Measurements from ENCODE around the gene ITGB2. TPM values are rescaled to one million over a fixed set of nuclear protein-coding genes. Genes with fewer than 3 reads are reported as not detected.
A peak's percentile ranks its signal among the peaks of the same experiment; 100 is the strongest.

ITGB2 gene
- total RNA-seq, 1 experiment from 2014 or later: 38.8 TPM

DNA sequence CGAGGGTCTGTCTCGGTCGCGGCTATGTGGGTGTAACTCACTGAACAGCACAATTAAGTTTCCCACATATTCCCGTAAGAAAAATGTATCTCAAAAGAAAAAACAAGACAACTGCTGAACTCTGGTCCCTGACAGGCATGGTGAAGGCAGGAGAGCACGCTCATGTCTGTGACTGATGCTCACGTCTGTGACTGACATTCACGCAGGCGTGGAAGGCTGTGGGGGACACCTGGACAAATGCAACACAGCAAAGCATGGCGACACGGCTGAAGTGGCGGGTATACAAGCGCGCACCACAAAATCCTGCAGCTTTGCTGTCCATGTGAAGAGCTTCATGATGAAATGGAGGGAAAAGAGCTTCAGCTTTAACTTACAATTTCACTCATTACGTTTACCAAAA, 53.2 kb downstream of the ITGB2 start:
- Histone ChIP-seq H3K4me1 (peaks cover 56% of the 10 kb centered on the region), H3K9me3 (replicated peaks) (no peaks in the 10 kb centered on the region), H3K27ac (peak overlapping the region; percentile 61), H3K27me3 (no peaks in the 10 kb centered on the region), H3K4me3 (no peak overlapping the region), H3K36me3 (peaks cover 30% of the 10 kb centered on the region)
- DNase-seq: no peak

DNA sequence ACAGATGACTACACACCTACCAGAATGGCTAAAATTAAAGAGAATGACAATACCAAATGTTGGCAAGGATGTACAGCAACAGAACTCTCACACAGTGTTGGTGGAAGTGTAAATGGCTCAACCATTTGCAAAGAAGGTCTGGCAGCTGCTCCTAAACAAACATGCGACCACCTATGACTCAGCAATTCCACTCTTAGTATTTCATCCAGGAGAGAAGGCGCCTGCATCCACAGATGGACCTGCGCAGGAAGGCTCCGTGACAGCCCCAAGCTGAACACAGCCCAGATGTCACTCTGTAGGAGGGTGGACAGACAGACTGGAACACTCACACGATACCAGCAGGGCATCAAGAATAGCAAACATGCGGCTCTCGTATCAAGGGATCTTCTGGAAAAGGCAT, 53.9 kb downstream of the ITGB2 start:
- DNase-seq: peak; percentile 70 to 78
- Histone ChIP-seq H3K36me3 (peaks cover 37% of the 10 kb centered on the region), H3K4me1 (peaks cover 51% of the 10 kb centered on the region), H3K27me3 (no peaks in the 10 kb centered on the region), H3K4me3 (no peak overlapping the region), H3K9me3 (replicated peaks) (no peaks in the 10 kb centered on the region), H3K27ac (peak overlapping the region; percentile 61)

DNA sequence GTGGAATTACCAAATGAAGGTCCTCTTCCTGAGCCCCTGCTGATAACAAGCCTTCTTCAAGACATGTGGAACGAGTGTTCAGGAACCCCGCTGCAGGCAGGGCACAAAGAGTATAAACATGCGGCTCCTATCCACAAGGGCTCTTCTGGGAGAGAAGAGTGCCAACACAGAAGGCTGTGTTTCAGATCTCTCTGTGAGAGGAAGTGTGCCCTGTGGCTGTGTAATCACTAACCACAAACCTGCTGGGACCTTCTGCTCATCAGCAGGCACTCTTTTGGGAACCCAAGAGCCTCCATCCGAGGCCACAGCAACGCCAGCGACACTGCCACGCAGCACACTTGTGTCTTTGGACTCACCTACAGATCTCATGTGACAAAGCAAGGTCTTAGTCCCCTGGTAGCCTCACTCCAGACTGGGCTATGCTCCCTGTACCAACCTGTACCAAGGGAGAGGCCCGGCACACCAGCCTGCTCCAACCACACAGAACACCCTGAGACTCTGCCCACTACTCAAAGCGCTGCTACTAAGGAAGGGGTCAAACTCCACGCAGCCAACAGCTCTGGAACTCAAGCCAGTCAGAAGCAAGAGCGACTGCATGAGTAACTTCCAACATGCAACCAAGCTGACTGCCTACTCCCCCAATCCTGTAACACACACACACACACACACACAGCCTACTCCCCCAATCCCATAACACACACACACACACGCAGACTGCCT, 55.0 kb downstream of the ITGB2 start:
- peaks cover 43% of the 10 kb centered on the region for H3K36me3 ChIP-seq
- DNase-seq: no peak
- no peak overlapping the region for H3K27ac ChIP-seq
- no peak overlapping the region for H3K4me3 ChIP-seq
- peaks cover 41% of the 10 kb centered on the region for H3K4me1 ChIP-seq
- H3K9me3 ChIP-seq (replicated peaks): no peaks in the 10 kb centered on the region
- no peaks in the 10 kb centered on the region for H3K27me3 ChIP-seq

DNA sequence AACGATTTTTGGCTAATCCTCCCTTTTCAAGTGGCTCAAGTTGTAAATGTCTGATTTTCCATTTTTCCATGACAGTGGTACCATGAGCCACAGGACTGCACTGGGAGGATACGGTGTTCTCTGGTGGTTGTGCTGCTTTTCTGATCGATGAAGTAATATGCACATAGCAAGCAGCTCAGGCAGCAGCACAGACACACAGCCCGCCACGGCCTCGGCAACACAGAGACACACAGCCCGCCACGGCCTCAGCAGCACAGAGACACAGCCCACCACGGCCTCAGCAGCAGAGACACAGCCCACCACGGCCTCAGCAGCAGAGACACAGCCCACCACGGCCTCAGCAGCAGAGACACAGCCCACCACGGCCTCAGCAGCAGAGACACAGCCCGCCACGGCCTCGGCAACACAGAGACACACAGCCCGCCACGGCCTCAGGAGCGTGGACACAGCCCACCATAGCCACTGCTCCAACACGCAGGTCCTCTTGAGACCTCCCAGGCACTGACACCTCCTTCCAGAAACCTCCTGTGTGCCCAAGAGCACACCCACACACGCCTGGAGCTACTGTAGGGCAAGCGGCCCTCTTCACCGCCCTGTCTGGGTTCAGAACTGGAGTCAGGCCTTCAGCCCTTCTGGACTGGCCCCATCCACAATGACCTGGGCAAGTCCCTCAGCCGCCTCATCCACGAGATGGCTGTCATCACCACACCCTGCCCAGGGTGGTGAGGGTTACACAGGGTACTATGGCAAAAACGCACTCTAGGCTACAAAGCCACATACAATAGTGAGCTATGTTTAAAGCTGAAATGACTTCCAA, 57.6 kb downstream of the ITGB2 start:
- Histone ChIP-seq H3K27ac (no peak overlapping the region), H3K4me1 (peaks cover 16% of the 10 kb centered on the region)

DNA sequence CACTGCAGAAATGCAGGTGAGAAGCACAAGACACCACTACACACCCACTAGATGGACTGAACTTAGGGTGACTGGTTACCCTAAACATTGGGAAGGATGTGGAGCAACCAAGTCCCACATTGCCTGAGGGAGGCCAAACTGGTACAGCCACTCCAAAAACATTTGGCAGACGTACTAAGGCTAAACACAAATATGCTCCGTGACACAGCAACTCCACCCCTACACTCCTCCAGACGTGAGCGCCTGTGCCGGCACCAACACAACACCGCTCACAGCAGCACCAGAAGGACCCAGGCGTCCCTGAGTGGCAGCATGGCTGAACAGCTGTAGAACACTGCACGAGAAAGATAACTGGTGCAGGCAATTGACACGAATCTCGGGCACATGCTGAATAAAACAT, 61.9 kb downstream of the ITGB2 start:
- H3K4me3 ChIP-seq: no peak overlapping the region
- H3K4me1 ChIP-seq: no peaks in the 10 kb centered on the region; the same call in 1 of the 2 replicates
- H3K27me3 ChIP-seq: no peaks in the 10 kb centered on the region
- no peak for DNase-seq
- H3K36me3 ChIP-seq: peaks cover 81% of the 10 kb centered on the region
- H3K9me3 ChIP-seq (replicated peaks): no peaks in the 10 kb centered on the region
- no peak overlapping the region for H3K27ac ChIP-seq

More for the DNA sequence above, 57.6 kb downstream of the ITGB2 start:
- H3K4me3 ChIP-seq: no peak overlapping the region
- no peak for DNase-seq
- peaks cover 66% of the 10 kb centered on the region for H3K36me3 ChIP-seq
- H3K27me3 ChIP-seq: no peaks in the 10 kb centered on the region
- no peaks in the 10 kb centered on the region for H3K9me3 ChIP-seq (replicated peaks)

DNA sequence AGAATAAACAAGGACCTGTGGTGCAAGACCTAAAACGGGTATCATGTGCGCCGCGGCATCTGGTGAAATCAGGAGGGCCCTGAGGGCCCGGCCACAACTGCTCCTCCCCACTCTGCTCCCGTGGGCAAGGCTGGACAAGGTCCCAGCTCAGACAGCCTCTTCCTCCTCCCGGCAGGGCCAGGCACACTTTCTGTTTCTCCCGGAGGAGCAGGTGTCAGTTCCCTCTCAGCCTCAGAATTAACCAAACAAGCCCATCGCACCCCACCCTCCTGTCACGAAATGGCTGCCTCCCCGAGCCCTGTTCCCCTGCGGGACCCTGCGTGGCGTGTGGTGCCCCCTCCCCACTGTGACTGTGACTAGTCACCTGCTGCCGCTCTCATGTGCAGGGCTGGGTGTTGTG, 62.4 kb downstream of the ITGB2 start:
- Histone ChIP-seq H3K9me3 (replicated peaks) (no peaks in the 10 kb centered on the region), H3K4me3 (no peak overlapping the region), H3K4me1 (no peaks in the 10 kb centered on the region; the same call in 1 of the 2 replicates), H3K27me3 (no peaks in the 10 kb centered on the region), H3K27ac (no peak overlapping the region), H3K36me3 (peaks cover 79% of the 10 kb centered on the region)
- no peak for DNase-seq

DNA sequence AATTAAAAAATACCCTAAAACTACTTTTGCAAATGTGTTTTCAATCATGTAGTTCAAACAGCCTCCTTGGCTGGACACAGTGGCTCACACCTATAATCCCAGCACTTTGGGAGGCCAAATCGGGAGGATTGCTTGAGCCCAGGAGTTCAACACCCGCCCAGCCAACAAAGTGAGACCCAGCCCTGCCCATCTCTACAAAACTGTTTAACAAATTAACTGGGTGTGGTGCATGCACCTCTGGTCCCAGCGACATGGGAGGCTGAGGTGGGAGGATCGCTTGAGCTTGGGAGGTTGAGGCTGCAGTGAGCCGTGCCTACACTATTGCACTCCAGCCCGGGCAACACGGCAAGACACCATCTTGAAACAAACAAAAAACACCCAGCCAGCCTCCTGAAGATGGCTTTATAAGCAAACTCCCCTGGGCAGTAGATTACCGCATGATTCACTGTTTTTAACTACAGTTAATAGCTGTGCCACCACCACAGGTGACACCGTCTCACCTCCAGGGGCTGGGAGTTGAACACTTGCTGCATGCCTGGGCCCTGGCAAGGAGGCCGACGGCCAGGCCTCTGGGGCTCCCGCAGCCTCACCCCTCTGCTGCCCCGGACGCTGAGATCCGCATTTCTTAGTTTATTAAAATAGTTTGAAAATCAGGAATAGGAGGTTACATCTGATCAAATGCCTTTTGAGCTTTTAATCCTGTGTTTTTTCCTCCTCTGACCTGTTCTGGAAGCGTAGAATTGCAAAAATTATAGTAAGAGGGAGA, 63.4 kb downstream of the ITGB2 start:
- Histone ChIP-seq H3K4me3 (no peak overlapping the region), H3K9me3 (replicated peaks) (no peaks in the 10 kb centered on the region), H3K27ac (no peak overlapping the region), H3K36me3 (peaks cover 77% of the 10 kb centered on the region), H3K27me3 (no peaks in the 10 kb centered on the region), H3K4me1 (peaks cover 6% of the 10 kb centered on the region)
- DNase-seq: no peak

DNA sequence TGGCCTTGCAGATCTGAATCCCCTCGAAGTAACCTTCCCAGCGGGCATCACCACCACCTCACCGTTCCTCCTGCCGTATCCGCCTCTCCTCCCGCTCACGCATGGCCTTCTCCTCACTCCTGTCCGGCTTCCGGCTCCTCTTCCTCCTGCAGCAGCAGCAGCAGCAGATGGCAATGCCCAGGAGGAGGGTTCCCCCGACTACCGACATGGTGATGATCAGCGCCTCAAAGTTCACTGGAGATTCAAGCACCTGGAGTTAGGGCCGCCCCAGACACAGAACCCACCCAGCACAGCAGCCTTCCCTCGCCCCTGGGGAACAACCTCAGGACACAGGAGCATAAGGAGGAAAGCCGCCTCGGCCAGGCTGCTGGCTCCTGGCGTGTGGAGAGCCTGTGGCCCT, 64.6 kb downstream of the ITGB2 start:
- no peak for DNase-seq
- no peaks in the 10 kb centered on the region for H3K9me3 ChIP-seq (replicated peaks)
- no peak overlapping the region for H3K4me3 ChIP-seq
- no peak overlapping the region for H3K27ac ChIP-seq
- H3K27me3 ChIP-seq: no peaks in the 10 kb centered on the region
- peaks cover 6% of the 10 kb centered on the region for H3K4me1 ChIP-seq
- peaks cover 78% of the 10 kb centered on the region for H3K36me3 ChIP-seq

DNA sequence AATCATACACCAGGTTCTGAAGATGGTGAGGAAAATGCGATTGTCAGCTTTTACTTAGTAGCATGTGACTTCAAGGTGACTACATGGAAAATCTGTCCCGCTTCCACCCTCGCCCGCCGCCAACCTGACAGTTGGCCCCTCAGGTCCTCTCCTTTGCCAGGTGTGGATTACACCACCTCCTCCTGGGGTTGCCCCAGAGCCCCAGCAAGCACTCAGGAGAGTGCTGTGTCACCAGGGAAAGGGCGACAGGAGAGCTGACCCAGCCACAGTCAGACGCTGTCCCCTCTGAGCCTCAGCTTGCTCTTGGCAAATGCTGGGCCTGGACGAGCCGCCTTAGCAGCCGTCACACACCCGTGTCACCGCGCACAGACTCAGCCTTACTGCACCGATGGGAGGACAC, 65.1 kb downstream of the ITGB2 start:
- no peak overlapping the region for H3K4me3 ChIP-seq
- peaks cover 6% of the 10 kb centered on the region for H3K4me1 ChIP-seq
- no peak overlapping the region for H3K27ac ChIP-seq
- H3K27me3 ChIP-seq: no peaks in the 10 kb centered on the region
- no peaks in the 10 kb centered on the region for H3K9me3 ChIP-seq (replicated peaks)
- no peak for DNase-seq
- peaks cover 82% of the 10 kb centered on the region for H3K36me3 ChIP-seq

DNA sequence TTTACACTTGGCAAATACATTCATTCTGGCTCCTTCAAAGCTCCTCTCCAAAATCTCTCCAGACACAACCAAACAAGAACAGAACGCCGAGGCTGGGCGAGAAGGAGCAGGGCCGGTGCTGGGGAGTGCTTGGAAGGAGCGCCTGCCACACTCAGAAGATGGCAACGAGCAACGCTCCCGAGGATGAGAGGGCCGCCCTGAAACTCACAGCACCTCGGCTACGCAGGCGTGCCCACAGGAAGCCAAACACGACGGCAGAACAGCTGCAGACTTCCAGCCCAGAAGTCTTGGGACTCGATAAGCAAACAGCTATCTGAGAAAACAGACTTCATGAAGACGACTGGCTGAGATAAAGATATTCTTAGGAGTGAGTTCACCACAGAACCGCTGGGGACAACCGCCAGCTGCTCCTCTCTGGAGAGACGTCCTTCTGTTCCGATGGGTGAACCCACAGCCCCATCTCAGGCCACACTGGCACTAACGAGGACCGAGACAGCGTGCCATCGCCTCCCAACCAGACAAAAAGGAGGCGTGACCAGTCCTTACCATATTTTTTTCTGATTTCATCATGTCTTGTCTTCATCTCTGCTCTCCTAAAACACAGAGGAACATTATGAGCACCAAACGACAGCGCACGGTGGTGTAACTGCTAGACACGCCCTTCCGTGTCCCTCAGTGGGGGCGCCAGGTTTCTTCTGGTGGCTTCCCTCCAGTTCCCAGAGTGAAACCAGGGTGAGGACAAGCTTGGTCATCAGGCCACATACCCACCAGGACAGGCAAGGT, 65.8 kb downstream of the ITGB2 start:
- H3K4me1 ChIP-seq: peaks cover 6% of the 10 kb centered on the region
- no peak for DNase-seq
- peaks cover 82% of the 10 kb centered on the region for H3K36me3 ChIP-seq
- H3K4me3 ChIP-seq: no peak overlapping the region
- no peaks in the 10 kb centered on the region for H3K9me3 ChIP-seq (replicated peaks)
- H3K27ac ChIP-seq: no peak overlapping the region
- no peaks in the 10 kb centered on the region for H3K27me3 ChIP-seq

DNA sequence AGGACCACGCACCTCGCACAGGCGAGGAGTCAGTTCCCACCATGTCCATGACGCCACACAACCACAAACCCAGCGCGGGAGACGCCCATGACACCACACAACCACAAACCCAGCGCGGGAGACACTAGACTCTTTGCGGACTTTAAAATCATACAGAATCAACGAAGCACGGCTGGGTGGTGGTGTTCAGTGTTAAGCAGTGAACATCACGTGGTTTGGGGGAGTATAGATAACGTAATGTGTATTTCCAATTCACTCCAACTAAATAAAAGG, 66.4 kb downstream of the ITGB2 start:
- Histone ChIP-seq H3K27me3 (no peaks in the 10 kb centered on the region), H3K36me3 (peaks cover 82% of the 10 kb centered on the region), H3K4me3 (no peak overlapping the region), H3K9me3 (replicated peaks) (no peaks in the 10 kb centered on the region), H3K4me1 (peaks cover 6% of the 10 kb centered on the region), H3K27ac (no peak overlapping the region)
- DNase-seq: no peak

DNA sequence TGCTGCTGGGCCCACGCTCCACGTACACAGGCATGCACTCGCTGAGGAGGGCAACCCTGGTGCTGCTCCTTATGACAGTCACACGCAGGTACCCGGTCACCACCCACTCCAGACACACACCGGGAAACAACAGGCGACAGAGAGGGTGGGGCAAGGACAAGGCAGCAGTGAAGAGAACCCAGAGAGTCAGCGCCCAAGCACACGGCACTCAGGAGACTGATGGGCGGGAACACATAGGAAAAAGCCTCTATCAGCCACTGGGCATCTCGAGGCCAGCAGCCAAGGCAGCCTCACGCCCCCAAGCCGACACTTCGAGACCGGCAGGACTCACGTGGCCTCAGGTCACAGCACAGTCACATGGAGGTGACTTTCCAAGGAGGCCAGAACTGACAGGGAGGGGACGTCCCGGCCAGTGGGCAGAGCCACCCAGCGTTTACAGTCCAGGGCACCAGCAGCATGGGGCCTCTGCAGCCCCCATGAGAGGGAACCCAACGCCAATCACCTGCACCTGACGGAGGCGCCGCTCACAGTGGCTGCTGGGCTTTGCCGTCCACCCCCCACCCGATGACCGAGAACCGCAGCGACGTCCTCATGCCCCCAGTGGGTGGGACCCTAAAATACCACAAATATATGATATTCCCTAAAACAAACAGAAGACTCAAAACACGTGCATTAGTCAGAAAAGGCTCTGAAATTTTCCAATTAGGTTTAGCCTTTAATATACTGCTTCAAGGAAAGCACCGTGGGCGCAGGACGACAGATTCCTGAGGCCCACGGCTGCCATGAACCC, 66.9 kb downstream of the ITGB2 start:
- Histone ChIP-seq H3K36me3 (peaks cover 82% of the 10 kb centered on the region), H3K27ac (no peak overlapping the region), H3K4me1 (peaks cover 6% of the 10 kb centered on the region), H3K9me3 (replicated peaks) (no peaks in the 10 kb centered on the region), H3K4me3 (no peak overlapping the region), H3K27me3 (no peaks in the 10 kb centered on the region)
- DNase-seq: no peak

DNA sequence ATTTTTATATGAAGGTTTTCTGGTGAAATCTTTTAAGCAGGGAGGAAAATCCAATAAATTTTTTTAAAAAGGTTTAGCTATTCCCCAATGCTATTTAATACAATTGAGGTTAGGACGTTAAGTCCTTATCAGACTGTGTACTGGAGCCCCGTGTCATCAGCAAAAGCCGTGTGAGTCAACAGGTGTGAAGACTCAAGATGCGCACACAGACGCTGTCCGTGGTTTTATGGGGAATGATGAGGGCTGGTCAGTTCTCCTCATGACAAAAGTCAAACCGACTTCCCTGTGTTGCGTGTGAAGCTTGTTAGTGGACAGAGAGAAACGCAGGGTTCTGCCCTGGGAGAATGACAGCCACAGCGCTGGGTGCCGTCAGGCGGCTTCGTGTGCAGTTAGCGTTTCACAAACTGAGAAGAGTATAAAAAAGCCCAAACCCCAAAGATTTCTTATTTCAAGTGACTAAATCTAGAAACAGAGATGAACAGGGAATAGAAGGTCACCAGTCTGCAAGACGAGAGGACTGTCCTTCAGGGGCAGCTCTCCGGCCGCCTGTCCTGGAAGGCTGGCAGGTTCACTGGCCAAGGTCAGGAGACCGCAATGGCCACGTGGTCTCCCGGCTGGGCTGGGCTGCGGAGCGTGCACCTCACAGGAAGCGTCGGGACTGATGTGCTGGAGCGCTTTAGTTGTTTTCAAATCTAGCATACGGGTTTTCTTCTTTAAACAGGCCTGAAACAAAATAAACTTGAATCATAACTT, 69.6 kb downstream of the ITGB2 start:
- Histone ChIP-seq H3K36me3 (peaks cover 62% of the 10 kb centered on the region), H3K9me3 (replicated peaks) (no peaks in the 10 kb centered on the region), H3K4me3 (no peak overlapping the region), H3K27me3 (no peaks in the 10 kb centered on the region), H3K27ac (no peak overlapping the region), H3K4me1 (peaks cover 6% of the 10 kb centered on the region)
- DNase-seq: peak in 1 of 2 experiments; percentile 35

Measured in SJCRH30 (cell line).